SU-DHL-6 (cell line): Measurements from ENCODE around the gene SH3TC2.

Source experiments
- H2AFZ ChIP-seq: fragments of 200-600 bp; sonication (generic); 2 replicates; pipeline ENCODE4 v1.6.1; 2014; ENCODE audit warnings: low read depth, mild to moderate bottlenecking, moderate library complexity, mixed read lengths, antibody characterized with exemption, low read length; ENCODE audit not compliant: severe bottlenecking
- H3F3A ChIP-seq: fragments of 200-600 bp; shearing (Covaris generic); 2 replicates; pipeline ENCODE4 v1.6.0; 2016; ENCODE audit warnings: antibody characterized with exemption, mild to moderate bottlenecking; ENCODE audit not compliant: insufficient read depth
- H3K27ac ChIP-seq: fragments of 200-600 bp; sonication (generic); 2 replicates; pipeline ENCODE4 v1.5.1; 2016; ENCODE audit warnings: low read depth, mild to moderate bottlenecking, low read length, moderate library complexity, mixed read lengths
- H3K27me3 ChIP-seq: fragments of 200-600 bp; sonication (generic), shearing (Covaris generic); 2 replicates; pipeline ENCODE4 v1.6.0; 2014; ENCODE audit warnings: mild to moderate bottlenecking, low read length
- H3K36me3 ChIP-seq: fragments of 200-600 bp; sonication (generic); 2 replicates; pipeline ENCODE4 v1.6.1; 2014; ENCODE audit warnings: mild to moderate bottlenecking, low read length, mixed read lengths
- H3K4me2 ChIP-seq: fragments of 300-600, 200-600 bp; shearing (Covaris generic), sonication (generic); 2 replicates; pipeline ENCODE4 v1.6.0; 2014; ENCODE audit warnings: low read length, low read depth, mild to moderate bottlenecking; ENCODE audit not compliant: poor library complexity, severe bottlenecking
- H3K4me3 ChIP-seq: fragments of 200-600 bp; sonication (generic); 2 replicates; pipeline ENCODE4 v1.5.1; 2014; ENCODE audit warnings: antibody characterized with exemption, low read length, mild to moderate bottlenecking, mixed read lengths; ENCODE audit not compliant: insufficient read depth, poor library complexity, severe bottlenecking
- H3K79me2 ChIP-seq: fragments of 200-600 bp; sonication (generic); 2 replicates; pipeline ENCODE4 v1.6.1; 2014; ENCODE audit warnings: mild to moderate bottlenecking, low read length, moderate library complexity; ENCODE audit not compliant: insufficient read depth
- H3K9ac ChIP-seq: fragments of 200-600 bp; sonication (generic); 2 replicates; pipeline ENCODE4 v1.7.0; 2014; ENCODE audit warnings: mild to moderate bottlenecking, low read length
- H3K9me2 ChIP-seq: fragments of 200-600 bp; sonication (generic); replicated peaks from 2 replicates; pipeline ENCODE4 v1.6.1; 2014; ENCODE audit warnings: low read length; ENCODE audit not compliant: insufficient read depth
- H3K9me3 ChIP-seq: fragments of 200-600 bp; sonication (generic); 2 replicates; pipeline ENCODE4 v1.6.1; 2014; ENCODE audit warnings: low read length, mixed read lengths; ENCODE audit not compliant: insufficient read depth
- H4K20me1 ChIP-seq: fragments of 200-600 bp; sonication (generic); 2 replicates; pipeline ENCODE4 v1.6.1; 2014; ENCODE audit warnings: low read depth, mild to moderate bottlenecking, antibody characterized with exemption, low read length, moderate library complexity, mixed read lengths
- CTCF ChIP-seq: fragments of 200-600 bp; sonication (generic); IDR thresholded peaks from one replicate; pipeline ENCODE4 v1.5.1; 2017; ENCODE audit warnings: antibody characterized with exemption, mild to moderate bottlenecking, low read length, moderate library complexity; ENCODE audit not compliant: insufficient read depth, poor library complexity, severe bottlenecking
- EZH2phosphoT487 ChIP-seq: fragments of 200-600 bp; sonication (generic), shearing (Covaris generic); conservative IDR thresholded peaks from 2 replicates; pipeline ENCODE4 v1.6.1; 2018; ENCODE audit warnings: mild to moderate bottlenecking, antibody characterized with exemption, low read length, moderate library complexity, mixed read lengths

SH3TC2 gene

GRCh38 chr5:148972396-148972795 is 90.5 kb downstream of the SH3TC2 start:
- no peak overlapping the region for H3K9ac ChIP-seq
- TF ChIP-seq CTCF (no peak), EZH2phosphoT487 (no peak)
- H3K9me2 ChIP-seq: no peaks in the 10 kb centered on the region
- H3K36me3 ChIP-seq: no peaks in the 10 kb centered on the region
- H3F3A ChIP-seq: no peaks in the 10 kb centered on the region
- H3K27ac ChIP-seq: no peak overlapping the region
- H4K20me1 ChIP-seq: no peaks in the 10 kb centered on the region
- H3K4me2 ChIP-seq: no peak overlapping the region
- H3K9me3 ChIP-seq: no peaks in the 10 kb centered on the region
- no peak overlapping the region for H3K4me3 ChIP-seq
- H3K79me2 ChIP-seq: no peaks in the 10 kb centered on the region
- no peak overlapping the region for H2AFZ ChIP-seq
- H3K27me3 ChIP-seq: no peaks in the 10 kb centered on the region

GRCh38 chr5:148970876-148971275 is 92.0 kb downstream of the SH3TC2 start:
- Histone ChIP-seq H3K27ac (no peak overlapping the region), H3K9ac (no peak overlapping the region), H3K36me3 (no peaks in the 10 kb centered on the region)

GRCh38 chr5:148970228-148970627 is 92.6 kb downstream of the SH3TC2 start:
- no peaks in the 10 kb centered on the region for H3K27me3 ChIP-seq
- no peak overlapping the region for H3K4me3 ChIP-seq
- H3K9me2 ChIP-seq: no peaks in the 10 kb centered on the region
- H3K9ac ChIP-seq: no peak overlapping the region
- no peak overlapping the region for H2AFZ ChIP-seq
- no peaks in the 10 kb centered on the region for H3K9me3 ChIP-seq
- H3K36me3 ChIP-seq: no peaks in the 10 kb centered on the region
- no peaks in the 10 kb centered on the region for H3K79me2 ChIP-seq
- H3F3A ChIP-seq: no peaks in the 10 kb centered on the region
- H4K20me1 ChIP-seq: no peaks in the 10 kb centered on the region
- H3K27ac ChIP-seq: no peak overlapping the region
- TF ChIP-seq EZH2phosphoT487 (no peak), CTCF (no peak)
- H3K4me2 ChIP-seq: no peak overlapping the region

More at GRCh38 chr5:148970876-148971275, 92.0 kb downstream of the SH3TC2 start:
- no peaks in the 10 kb centered on the region for H3K27me3 ChIP-seq
- no peaks in the 10 kb centered on the region for H3K9me2 ChIP-seq
- H3K4me2 ChIP-seq: no peak overlapping the region
- no peak overlapping the region for H3K4me3 ChIP-seq
- H3K79me2 ChIP-seq: no peaks in the 10 kb centered on the region
- TF ChIP-seq EZH2phosphoT487 (no peak), CTCF (no peak)
- H3K9me3 ChIP-seq: no peaks in the 10 kb centered on the region
- no peaks in the 10 kb centered on the region for H4K20me1 ChIP-seq
- H2AFZ ChIP-seq: no peak overlapping the region
- no peaks in the 10 kb centered on the region for H3F3A ChIP-seq
